ENCODE measurements around the gene ANKRD40CL. TPM values are rescaled to one million over a fixed set of nuclear protein-coding genes. Genes with fewer than 3 reads are reported as not detected.

Gene ANKRD40CL
- total RNA-seq, 2 donors from 2014 or later, result not detected

- Histone ChIP-seq H3K4me3 (ENCODE audit: low read length) (no peak overlapping the region), H3K27me3 (ENCODE audit: control insufficient read depth, insufficient read depth, low read length, poor library complexity, severe bottlenecking) (no peaks in the 10 kb centered on the region), H3K4me1 (ENCODE audit: control insufficient read depth, insufficient read depth, low read length) (no peaks in the 10 kb centered on the region), H3K36me3 (ENCODE audit: control insufficient read depth, insufficient read depth, low read length) (no peaks in the 10 kb centered on the region), H3K9ac (ENCODE audit: extremely low read depth, low read length, poor library complexity, severe bottlenecking) (no peak overlapping the region), H3K27ac (ENCODE audit: low read depth, low read length) (no peak overlapping the region), H3K9me3 (ENCODE audit: control insufficient read depth, low read length) (no peaks in the 10 kb centered on the region)
- H3K9me3 Mint-ChIP-seq, result peaks cover 2% of the 10 kb centered on the region
- H3K27me3 Mint-ChIP-seq (ENCODE audit: insufficient read depth), result no peaks in the 10 kb centered on the region
- H3K4me3 Mint-ChIP-seq, result no peak overlapping the region
- no peaks in the 10 kb centered on the region for H3K4me1 Mint-ChIP-seq
- H3K36me3 Mint-ChIP-seq (ENCODE audit: low read depth), result no peaks in the 10 kb centered on the region
- 97 to 98% methylated on average over 6 to 9 of the region's 9 CpGs for WGBS, 2 experiments (ENCODE audit: insufficient coverage in 1 of 2, insufficient read length in 1 of 2)
- H3K27ac Mint-ChIP-seq, result no peak overlapping the region
- no peak for DNase-seq
- TF ChIP-seq CTCF (conservative IDR thresholded peaks at IDR 0.05), result no peak
These were observed 12.5 kb upstream of the ANKRD40CL start for GRCh38 chr17:50779747-50780353.

GRCh38 chr17:50778988-50779387, 11.7 kb upstream of the ANKRD40CL start:
- H3K36me3 Mint-ChIP-seq (ENCODE audit: low read depth), result no peaks in the 10 kb centered on the region
- WGBS, 2 experiments (ENCODE audit: insufficient coverage in 1 of 2, insufficient read length in 1 of 2), result 83 to 92% methylated on average over 1 to 4 of the region's 4 CpGs
- Histone ChIP-seq H3K4me3 (ENCODE audit: low read length) (no peak overlapping the region), H3K9me3 (ENCODE audit: control insufficient read depth, low read length) (no peaks in the 10 kb centered on the region), H3K36me3 (ENCODE audit: control insufficient read depth, insufficient read depth, low read length) (no peaks in the 10 kb centered on the region), H3K27me3 (ENCODE audit: control insufficient read depth, insufficient read depth, low read length, poor library complexity, severe bottlenecking) (no peaks in the 10 kb centered on the region), H3K9ac (ENCODE audit: extremely low read depth, low read length, poor library complexity, severe bottlenecking) (no peak overlapping the region), H3K27ac (ENCODE audit: low read depth, low read length) (no peak overlapping the region), H3K4me1 (ENCODE audit: control insufficient read depth, insufficient read depth, low read length) (no peaks in the 10 kb centered on the region)
- no peaks in the 10 kb centered on the region for H3K27me3 Mint-ChIP-seq (ENCODE audit: insufficient read depth)
- no peak for DNase-seq
- no peak for TF ChIP-seq CTCF (conservative IDR thresholded peaks at IDR 0.05)
- H3K9me3 Mint-ChIP-seq, result peaks cover 2% of the 10 kb centered on the region
- no peak overlapping the region for H3K4me3 Mint-ChIP-seq
- no peaks in the 10 kb centered on the region for H3K4me1 Mint-ChIP-seq
- H3K27ac Mint-ChIP-seq, result no peak overlapping the region

- Mint-ChIP-seq H3K27ac (no peak overlapping the region), H3K27me3 (ENCODE audit: insufficient read depth) (no peaks in the 10 kb centered on the region), H3K4me3 (no peak overlapping the region), H3K36me3 (ENCODE audit: low read depth) (no peaks in the 10 kb centered on the region), H3K9me3 (peaks cover 2% of the 10 kb centered on the region), H3K4me1 (no peaks in the 10 kb centered on the region)
- H3K27me3 ChIP-seq (ENCODE audit: control insufficient read depth, insufficient read depth, low read length, poor library complexity, severe bottlenecking), result no peaks in the 10 kb centered on the region
- H3K4me3 ChIP-seq (ENCODE audit: low read length), result no peak overlapping the region
- no peak for DNase-seq
- no peak for TF ChIP-seq CTCF (conservative IDR thresholded peaks at IDR 0.05)
- H3K27ac ChIP-seq (ENCODE audit: low read depth, low read length), result no peak overlapping the region
- H3K9me3 ChIP-seq (ENCODE audit: control insufficient read depth, low read length), result no peaks in the 10 kb centered on the region
- H3K9ac ChIP-seq (ENCODE audit: extremely low read depth, low read length, poor library complexity, severe bottlenecking), result no peak overlapping the region
- no peaks in the 10 kb centered on the region for H3K36me3 ChIP-seq (ENCODE audit: control insufficient read depth, insufficient read depth, low read length)
- no peaks in the 10 kb centered on the region for H3K4me1 ChIP-seq (ENCODE audit: control insufficient read depth, insufficient read depth, low read length)
- 89 to 94% methylated on average over 8 of the region's 8 CpGs for WGBS, 2 experiments (ENCODE audit: insufficient coverage in 1 of 2, insufficient read length in 1 of 2)
These were observed 11.2 kb upstream of the ANKRD40CL start for GRCh38 chr17:50778471-50778870.
